ENCODE results near the gene SPG7. TPM values are rescaled to one million over a fixed set of nuclear protein-coding genes. Genes with fewer than 3 reads are reported as not detected.
A peak's percentile ranks its signal among the peaks of the same experiment; 100 is the strongest.

SPG7 gene
- total and polyA plus RNA-seq, 9 of the 15 experiments (the other 6 are each of a cell fraction or from before 2014, with no cell fraction given): 5.8 to 89.1 (median 49.4) TPM

GRCh38 chr16:89505204-89506112 lies 2.7 kb upstream of the SPG7 start (continued):
- TF ChIP-seq ZNF766 (CRISPR knock-in tag; conservative IDR thresholded peaks at IDR 0.05) (peak; percentile 50; the same call in 1 of the 2 replicates), E2F8 (IDR thresholded peaks at IDR 0.05; ENCODE audit: low read depth, partially characterized antibody) (peak; percentile 74), DPF2 (IDR thresholded peaks at IDR 0.05) (peak; percentile 78), COPS2 (conservative IDR thresholded peaks at IDR 0.05) (no peak), PKNOX1 (IDR thresholded peaks at IDR 0.05) (peak; percentile 80), HNRNPH1 (optimal IDR thresholded peaks at IDR 0.05; ENCODE audit: low read depth, low read length) (no peak), LARP7 (IDR thresholded peaks at IDR 0.05) (peak; percentile 69; the same call in 1 of the 2 replicates), FOXJ3 (CRISPR knock-in tag; IDR thresholded peaks at IDR 0.05) (no peak), POLR2B (IDR thresholded peaks at IDR 0.05; ENCODE audit: low read depth, partially characterized antibody) (peak; percentile 92), NR2F6 (CRISPR knock-in tag; IDR thresholded peaks at IDR 0.05) (no peak), XRCC5 (IDR thresholded peaks at IDR 0.05; ENCODE audit: low read depth, low read length) (peak; percentile 48), ZNF165 (CRISPR knock-in tag; IDR thresholded peaks at IDR 0.05; ENCODE audit: borderline replicate concordance) (no peak), SETDB1 (IDR thresholded peaks at IDR 0.05; ENCODE audit: low read length) (no peak), NFYB (IDR thresholded peaks at IDR 0.05; ENCODE audit: extremely low read depth, insufficient read length) (no peak), CSDE1 (IDR thresholded peaks at IDR 0.05) (no peak), TEAD4 (IDR thresholded peaks at IDR 0.05; ENCODE audit: low read length) (no peak), TEAD4 (CRISPR knock-in tag; IDR thresholded peaks at IDR 0.05; ENCODE audit: borderline replicate concordance) (no peak), SLC30A9 (CRISPR knock-in tag; IDR thresholded peaks at IDR 0.05) (no peak), FOXA1 (IDR thresholded peaks at IDR 0.05; ENCODE audit: borderline replicate concordance) (no peak), ZNF354B (CRISPR knock-in tag; IDR thresholded peaks at IDR 0.05) (no peak)
- TF ChIP-seq, protein P1, sequence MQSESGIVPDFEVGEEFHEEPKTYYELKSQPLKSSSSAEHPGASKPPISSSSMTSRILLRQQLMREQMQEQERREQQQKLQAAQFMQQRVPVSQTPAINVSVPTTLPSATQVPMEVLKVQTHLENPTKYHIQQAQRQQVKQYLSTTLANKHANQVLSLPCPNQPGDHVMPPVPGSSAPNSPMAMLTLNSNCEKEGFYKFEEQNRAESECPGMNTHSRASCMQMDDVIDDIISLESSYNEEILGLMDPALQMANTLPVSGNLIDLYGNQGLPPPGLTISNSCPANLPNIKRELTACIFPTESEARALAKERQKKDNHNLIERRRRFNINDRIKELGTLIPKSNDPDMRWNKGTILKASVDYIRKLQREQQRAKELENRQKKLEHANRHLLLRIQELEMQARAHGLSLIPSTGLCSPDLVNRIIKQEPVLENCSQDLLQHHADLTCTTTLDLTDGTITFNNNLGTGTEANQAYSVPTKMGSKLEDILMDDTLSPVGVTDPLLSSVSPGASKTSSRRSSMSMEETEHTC (IDR thresholded peaks at IDR 0.05): no peak
- TF ChIP-seq, protein P2, sequence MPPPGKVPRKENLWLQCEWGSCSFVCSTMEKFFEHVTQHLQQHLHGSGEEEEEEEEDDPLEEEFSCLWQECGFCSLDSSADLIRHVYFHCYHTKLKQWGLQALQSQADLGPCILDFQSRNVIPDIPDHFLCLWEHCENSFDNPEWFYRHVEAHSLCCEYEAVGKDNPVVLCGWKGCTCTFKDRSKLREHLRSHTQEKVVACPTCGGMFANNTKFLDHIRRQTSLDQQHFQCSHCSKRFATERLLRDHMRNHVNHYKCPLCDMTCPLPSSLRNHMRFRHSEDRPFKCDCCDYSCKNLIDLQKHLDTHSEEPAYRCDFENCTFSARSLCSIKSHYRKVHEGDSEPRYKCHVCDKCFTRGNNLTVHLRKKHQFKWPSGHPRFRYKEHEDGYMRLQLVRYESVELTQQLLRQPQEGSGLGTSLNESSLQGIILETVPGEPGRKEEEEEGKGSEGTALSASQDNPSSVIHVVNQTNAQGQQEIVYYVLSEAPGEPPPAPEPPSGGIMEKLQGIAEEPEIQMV (tag; conservative IDR thresholded peaks at IDR 0.05; ENCODE audit: low read depth): no peak
